HL-60 (cell line): Measurements from ENCODE around the gene TRDMT1.

ENCODE experiments used
- CTCF ChIP-seq: IDR thresholded peaks from one replicate; pipeline ENCODE4 v1.5.1; 2011; ENCODE audit warnings: low read length, control low read depth, inconsistent platforms; ENCODE audit not compliant: insufficient read depth
- GABPA ChIP-seq: IDR thresholded peaks from 2 replicates; pipeline ENCODE4 v1.6.1; 2012; ENCODE audit warnings: low read depth
- POLR2AphosphoS5 ChIP-seq: IDR thresholded peaks from 2 replicates; pipeline ENCODE4 v1.6.1; 2012; ENCODE audit warnings: low read depth
- REST ChIP-seq: IDR thresholded peaks from 2 replicates; pipeline ENCODE4 v1.6.1; 2012; ENCODE audit warnings: low read depth; ENCODE audit not compliant: insufficient replicate concordance

GRCh38 chr10:17206210-17206709 is 4.8 kb upstream of the TRDMT1 start:
- no peak for TF ChIP-seq GABPA
- TF ChIP-seq CTCF: no peak
- no peak for TF ChIP-seq POLR2AphosphoS5
- no peak for TF ChIP-seq REST
